Stimulated activated naive CD4-positive, alpha-beta T cell (primary cell): ENCODE results near the gene UBA52.
"Not testable (repeated sequence)": the region's sequence is repeated elsewhere in the genome, so short reads cannot be mapped to it uniquely, and the experiment has no call there.

Source experiments
- DNase-seq, 6 experiments: peaks; one replicate each; lab custom pipeline; 2025; lab: John Stamatoyannopoulos, UW

UBA52 gene

GRCh38 chr19:18557411-18558201 lies 14.1 kb upstream of the UBA52 start, which contains the start of gene KXD1:
KXD1 (plus strand) TSS chr19:18557870; CDS start chr19:18562057, 4,187 bp downstream.
- peak; percentile 85 to 98 (median 97) for DNase-seq

- DNase-seq = peak in 1 of 6 experiments; percentile 31
These were observed 13.5 kb upstream of the UBA52 start for GRCh38 chr19:18558202-18558555.

GRCh38 chr19:18558604-18559003 lies 13.1 kb upstream of the UBA52 start:
- no peak for DNase-seq

GRCh38 chr19:18559685-18560084 lies 12.0 kb upstream of the UBA52 start:
- no peak for DNase-seq

- DNase-seq = no peak
These were observed 9.6 kb upstream of the UBA52 start for GRCh38 chr19:18562086-18562485.

- DNase-seq = no peak
These were observed 4.7 kb upstream of the UBA52 start for GRCh38 chr19:18566953-18567352.

GRCh38 chr19:18568367-18568766 lies 3.3 kb upstream of the UBA52 start:
- DNase-seq = no peak

- DNase-seq = no peak
These were observed 3.1 kb downstream of the UBA52 start for GRCh38 chr19:18574691-18575291.

- DNase-seq = no peak
These were observed 4.7 kb downstream of the UBA52 start for GRCh38 chr19:18576383-18576782.

- no peak for DNase-seq
These were observed 5.8 kb downstream of the UBA52 start for GRCh38 chr19:18577365-18577914.

- no peak for DNase-seq
These were observed 8.7 kb downstream of the UBA52 start for GRCh38 chr19:18580311-18580710.

- no peak for DNase-seq
These were observed 14.6 kb downstream of the UBA52 start for GRCh38 chr19:18586306-18586705.

GRCh38 chr19:18587561-18587960 lies 15.9 kb downstream of the UBA52 start:
- no peak for DNase-seq

- DNase-seq = no peak
These were observed 16.4 kb downstream of the UBA52 start for GRCh38 chr19:18587962-18588610.

GRCh38 chr19:18588611-18589379 lies 17.1 kb downstream of the UBA52 start, which contains the start of gene REX1BD:
REX1BD (plus strand) TSS chr19:18588798; CDS start chr19:18588802, 4 bp downstream.
- DNase-seq = peak; percentile 79 to 91 (median 88)

GRCh38 chr19:18589380-18590272 lies 18.0 kb downstream of the UBA52 start:
- peak in 3 of 6 experiments; percentile 68 to 84 (median 76) for DNase-seq

GRCh38 chr19:18590273-18591272 lies 18.9 kb downstream of the UBA52 start:
- peak in 2 of 6 experiments; percentile 16 to 39 for DNase-seq

GRCh38 chr19:18591735-18592385 lies 20.2 kb downstream of the UBA52 start:
- no peak for DNase-seq

- not testable (repeated sequence) for DNase-seq
These were observed 21.1 kb downstream of the UBA52 start for GRCh38 chr19:18592732-18593131.
